Large intestine (tissue), 3 donors: Measurements from ENCODE around the gene RAI1. TPM values are rescaled to one million over a fixed set of nuclear protein-coding genes. Genes with fewer than 3 reads are reported as not detected.
A peak's percentile ranks its signal among the peaks of the same experiment; 100 is the strongest.

ENCODE experiments used
- DNase-seq, 2 donors: peaks; one replicate each; pipeline versions ENCODE4 v3.0.0 to v3.0.0-alpha.2; 2013
- H3K27ac ChIP-seq: one replicate; pipeline ENCODE4 v1.5.1; 2013; ENCODE audit warnings: low read length
- H3K27me3 ChIP-seq: 2 replicates; pipeline ENCODE4 v1.6.1; 2013; ENCODE audit warnings: low read length; ENCODE audit not compliant: control insufficient read depth, insufficient read depth
- H3K36me3 ChIP-seq: 2 replicates; pipeline ENCODE4 v1.6.1; 2013; ENCODE audit warnings: low read length; ENCODE audit not compliant: control insufficient read depth, insufficient read depth
- H3K4me1 ChIP-seq: one replicate; pipeline ENCODE4 v1.6.1; 2013; ENCODE audit warnings: low read length; ENCODE audit not compliant: control insufficient read depth, insufficient read depth
- H3K4me3 ChIP-seq: one replicate; pipeline ENCODE4 v1.5.1; 2013; ENCODE audit warnings: low read length
- H3K9me3 ChIP-seq: one replicate; pipeline ENCODE4 v1.6.1; 2013; ENCODE audit warnings: mild to moderate bottlenecking, low read depth, low read length, moderate library complexity; ENCODE audit not compliant: control insufficient read depth
- WGBS: methylation state at CpG from one replicate; pipeline ENCODE4 v1.1.5; 2013; ENCODE audit warnings: low lambda C conversion rate; ENCODE audit not compliant: insufficient coverage; 5-methylcytosine and 5-hydroxymethylcytosine counted together
- polyA plus RNA-seq: library from polyadenylated mRNA; unstranded; fragments of 120-200 nt; gene quantifications from one replicate; pipeline ENCODE4 v1.2.1, GENCODE V29; 2013

RAI1 gene
- polyA plus RNA-seq, 1 donor, result 26.2 TPM

- peaks cover 68% of the 10 kb centered on the region for H3K36me3 ChIP-seq
Observed at GRCh38 chr17:17812211-17813054, 131.2 kb downstream of the RAI1 start.

GRCh38 chr17:17813055-17813724 is 131.9 kb downstream of the RAI1 start:
- DNase-seq, result no peak
- Histone ChIP-seq H3K36me3 (peaks cover 70% of the 10 kb centered on the region), H3K27me3 (no peaks in the 10 kb centered on the region), H3K9me3 (peaks cover 8% of the 10 kb centered on the region), H3K4me1 (peaks cover 23% of the 10 kb centered on the region), H3K27ac (no peak overlapping the region), H3K4me3 (no peak overlapping the region)
- no CpG with 5 or more reads among the region's 25 CpGs for WGBS

More at GRCh38 chr17:17812211-17813054, 131.2 kb downstream of the RAI1 start:
- WGBS, result no CpG with 5 or more reads among the region's 59 CpGs
- Histone ChIP-seq H3K4me3 (no peak overlapping the region), H3K27ac (no peak overlapping the region), H3K4me1 (peaks cover 19% of the 10 kb centered on the region), H3K9me3 (peaks cover 8% of the 10 kb centered on the region), H3K27me3 (no peaks in the 10 kb centered on the region)
- DNase-seq, result peak in 1 of 2 donors; percentile 60

GRCh38 chr17:17813725-17814095 is 132.5 kb downstream of the RAI1 start:
- H3K9me3 ChIP-seq, result peaks cover 8% of the 10 kb centered on the region
- WGBS, result no CpG with 5 or more reads among the region's 16 CpGs
- H3K27ac ChIP-seq, result no peak overlapping the region
- DNase-seq, result no peak
- peaks cover 74% of the 10 kb centered on the region for H3K36me3 ChIP-seq
- no peak overlapping the region for H3K4me3 ChIP-seq
- H3K27me3 ChIP-seq, result no peaks in the 10 kb centered on the region
- peaks cover 28% of the 10 kb centered on the region for H3K4me1 ChIP-seq

GRCh38 chr17:17814162-17815061 is 133.2 kb downstream of the RAI1 start:
- DNase-seq, result no peak
- Histone ChIP-seq H3K4me3 (no peak overlapping the region), H3K4me1 (peaks cover 35% of the 10 kb centered on the region), H3K9me3 (peaks cover 8% of the 10 kb centered on the region), H3K27me3 (no peaks in the 10 kb centered on the region), H3K27ac (no peak overlapping the region), H3K36me3 (peaks cover 80% of the 10 kb centered on the region)
- WGBS, result no CpG with 5 or more reads among the region's 20 CpGs

- peaks cover 86% of the 10 kb centered on the region for H3K36me3 ChIP-seq
- H3K9me3 ChIP-seq, result peaks cover 8% of the 10 kb centered on the region
- H3K4me3 ChIP-seq, result no peak overlapping the region
- DNase-seq, result no peak
- no CpG with 5 or more reads among the region's 8 CpGs for WGBS
- no peaks in the 10 kb centered on the region for H3K27me3 ChIP-seq
- peaks cover 39% of the 10 kb centered on the region for H3K4me1 ChIP-seq
- no peak overlapping the region for H3K27ac ChIP-seq
Observed at GRCh38 chr17:17815062-17815406, 133.8 kb downstream of the RAI1 start.

GRCh38 chr17:17815436-17816200 is 134.4 kb downstream of the RAI1 start:
- H3K36me3 ChIP-seq, result peaks cover 85% of the 10 kb centered on the region
- WGBS, result no CpG with 5 or more reads among the region's 17 CpGs
- H3K27ac ChIP-seq, result no peak overlapping the region
- H3K4me3 ChIP-seq, result no peak overlapping the region
- peaks cover 4% of the 10 kb centered on the region for H3K9me3 ChIP-seq
- H3K27me3 ChIP-seq, result no peaks in the 10 kb centered on the region
- DNase-seq, result no peak
- H3K4me1 ChIP-seq, result peaks cover 33% of the 10 kb centered on the region

GRCh38 chr17:17816240-17816814 is 135.1 kb downstream of the RAI1 start:
- no CpG with 5 or more reads among the region's 22 CpGs for WGBS
- Histone ChIP-seq H3K4me3 (no peak overlapping the region), H3K27ac (no peak overlapping the region), H3K27me3 (no peaks in the 10 kb centered on the region), H3K4me1 (peaks cover 31% of the 10 kb centered on the region), H3K9me3 (no peaks in the 10 kb centered on the region), H3K36me3 (peaks cover 81% of the 10 kb centered on the region)
- no peak for DNase-seq

GRCh38 chr17:17816831-17817551 is 135.7 kb downstream of the RAI1 start:
- H3K27ac ChIP-seq, result no peak overlapping the region
- WGBS, result no CpG with 5 or more reads among the region's 24 CpGs

GRCh38 chr17:17817552-17817947 is 136.3 kb downstream of the RAI1 start:
- H3K27me3 ChIP-seq, result no peaks in the 10 kb centered on the region
- H3K4me3 ChIP-seq, result no peak overlapping the region
- peaks cover 72% of the 10 kb centered on the region for H3K36me3 ChIP-seq
- H3K27ac ChIP-seq, result no peak overlapping the region
- peaks cover 35% of the 10 kb centered on the region for H3K4me1 ChIP-seq
- no peaks in the 10 kb centered on the region for H3K9me3 ChIP-seq
- no peak for DNase-seq
- WGBS, result no CpG with 5 or more reads among the region's 10 CpGs

More at GRCh38 chr17:17816831-17817551, 135.7 kb downstream of the RAI1 start:
- H3K27me3 ChIP-seq, result no peaks in the 10 kb centered on the region
- no peaks in the 10 kb centered on the region for H3K9me3 ChIP-seq
- peaks cover 77% of the 10 kb centered on the region for H3K36me3 ChIP-seq
- H3K4me1 ChIP-seq, result peaks cover 34% of the 10 kb centered on the region
- no peak overlapping the region for H3K4me3 ChIP-seq
- no peak for DNase-seq
